Stimulated activated CD4-positive, alpha-beta T cell treated with anti-CD3 and anti-CD28 coated beads, Interleukin-2, amount 100 ng/mL, for 48 hours (primary cell): ENCODE results near the gene ARHGDIG.
"Not testable (repeated sequence)": the region's sequence is repeated elsewhere in the genome, so short reads cannot be mapped to it uniquely, and the experiment has no call there.

Source experiments
- DNase-seq, 2 donors: peaks; one replicate each; pipeline ENCODE4 v3.0.0-alpha.2; 2020

Gene ARHGDIG

GRCh38 chr16:280552-280951, at the start of gene ARHGDIG:
Gene ARHGDIG, plus strand, starts transcription at chr16:280591. Its CDS starts 90 bp downstream, at chr16:280681.
- no peak for DNase-seq

DNA sequence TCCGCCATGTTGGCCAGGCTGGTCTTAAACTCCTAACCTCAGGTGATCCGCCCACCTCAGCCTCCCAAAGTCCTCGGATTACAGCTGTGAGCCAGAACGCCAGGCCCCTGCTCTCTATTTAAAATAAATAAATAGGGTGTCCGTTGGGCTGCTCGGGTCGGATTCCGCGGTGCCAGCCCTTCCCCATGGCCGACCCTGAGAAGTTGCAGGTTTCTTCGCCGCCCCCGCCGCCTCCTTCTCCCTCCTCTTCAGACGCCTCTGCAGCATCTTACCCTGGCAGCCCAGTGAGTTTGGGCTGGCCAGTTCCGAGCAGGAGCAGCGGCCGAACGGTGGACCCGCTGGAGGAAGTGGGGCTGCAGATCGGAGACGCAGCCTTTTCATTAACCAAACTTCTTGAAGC, 49.4 kb upstream of the ARHGDIG start:
- DNase-seq: no peak

DNA sequence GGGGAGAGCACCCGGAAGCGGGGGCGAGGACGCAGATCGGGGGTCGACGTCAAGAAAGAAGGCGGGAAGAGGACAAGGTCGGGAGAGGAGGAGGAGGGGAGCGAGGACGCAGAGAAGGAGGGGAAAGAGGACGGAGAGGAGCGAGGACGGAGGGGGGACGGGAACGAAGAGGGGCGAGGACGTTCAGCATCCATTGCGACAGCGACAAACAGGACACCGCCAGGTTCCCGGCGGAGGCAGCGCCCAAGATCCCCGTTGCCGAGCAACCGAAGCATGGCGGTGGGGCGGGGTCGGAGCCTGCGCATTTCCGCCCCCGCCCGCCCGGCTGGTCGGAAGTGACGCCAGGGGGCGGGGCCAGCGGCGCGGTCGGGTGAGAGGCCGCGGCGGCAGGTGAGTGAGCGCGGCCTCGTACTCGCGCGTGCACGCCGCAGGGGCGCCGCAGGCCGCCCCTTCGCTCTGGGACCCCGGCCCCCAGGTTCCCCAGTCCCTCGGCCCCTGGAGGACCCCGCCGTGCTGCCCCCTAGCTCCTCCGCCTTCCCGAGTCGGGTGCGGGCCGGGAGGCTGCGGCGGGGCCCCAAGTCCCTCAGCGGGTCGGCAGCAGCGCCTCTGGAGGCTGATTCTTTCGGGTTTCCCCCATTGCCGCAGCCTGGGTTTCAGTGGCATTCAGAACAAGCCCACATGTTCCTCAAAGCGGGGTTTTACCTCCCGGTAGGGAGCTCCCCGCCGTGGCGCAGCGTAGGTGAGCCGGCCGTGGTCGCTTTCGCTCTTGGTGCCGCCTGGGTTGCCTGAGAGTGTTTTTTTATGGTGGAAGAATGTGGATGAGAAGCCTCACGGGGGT, 45.7 kb upstream of the ARHGDIG start, which contains the start of gene FAM234A:
Gene FAM234A, plus strand, starts transcription at position 354 of the 838 bp plus-strand sequence. CDS start 19,593 bp downstream, outside the sequence.
- DNase-seq: peak; percentile 95 to 96

- DNase-seq: no peak
Observed at GRCh38 chr16:239948-240277, 40.5 kb upstream of the ARHGDIG start.

DNA sequence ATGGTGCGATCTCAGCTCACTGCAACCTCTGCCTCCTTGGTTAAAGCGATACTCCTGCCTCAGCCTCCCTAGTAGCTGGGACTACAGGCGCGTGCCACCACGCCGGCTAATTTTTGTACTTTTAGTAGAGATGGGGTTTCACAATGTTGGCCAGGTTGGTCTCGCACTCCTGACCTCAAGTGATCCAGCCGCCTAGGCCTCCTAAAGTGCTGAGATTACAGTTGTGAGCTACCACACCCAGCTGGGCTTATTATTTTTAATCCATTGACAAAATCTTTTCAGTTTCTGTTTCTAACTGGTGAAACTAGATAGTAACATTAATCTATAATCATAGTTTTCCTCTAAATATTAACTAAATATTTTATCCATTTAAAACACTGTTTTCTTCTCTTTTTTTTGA, 39.8 kb upstream of the ARHGDIG start:
- DNase-seq: no peak

DNA sequence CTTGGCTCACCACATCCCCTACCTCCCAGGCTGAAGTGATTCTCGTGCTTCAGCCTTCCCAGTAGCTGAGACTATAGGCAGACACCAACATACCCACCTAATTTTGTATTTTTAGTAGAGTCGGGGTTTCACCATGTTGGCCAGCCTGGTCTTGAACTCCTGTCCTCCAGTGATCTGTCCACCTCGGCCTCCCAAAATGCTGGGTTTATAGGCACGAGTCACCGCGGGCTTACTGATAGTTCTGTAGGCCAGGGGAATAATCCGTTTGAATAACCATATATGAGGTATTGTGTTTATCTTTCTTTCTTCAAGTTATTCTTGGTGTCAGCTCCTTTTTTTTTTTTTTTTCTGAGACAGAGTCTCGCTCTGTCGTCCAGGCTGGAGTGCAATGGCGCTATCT, 38.1 kb upstream of the ARHGDIG start:
- no peak for DNase-seq

- DNase-seq: no peak
Observed at GRCh38 chr16:243348-243747, 37.0 kb upstream of the ARHGDIG start.

DNA sequence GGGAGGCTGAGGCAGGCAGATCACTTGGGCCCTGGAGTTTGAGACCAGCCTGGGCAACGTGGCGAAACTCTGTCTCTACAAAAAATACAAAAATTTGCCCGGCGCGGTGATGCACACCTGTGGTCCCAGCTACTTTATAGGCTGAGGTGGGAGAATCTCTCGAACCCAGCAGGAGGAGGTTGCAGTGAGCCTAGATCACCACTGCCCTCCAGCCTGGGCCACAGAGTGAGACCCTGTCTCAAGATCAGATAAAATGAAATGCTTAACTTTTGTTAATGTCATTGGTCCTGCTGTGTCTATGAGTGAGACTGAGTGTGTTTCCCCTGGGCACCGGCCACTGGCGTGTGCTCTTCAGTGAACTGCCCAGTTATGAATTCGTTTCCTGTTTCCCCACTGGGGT, 35.3 kb upstream of the ARHGDIG start:
- DNase-seq: no peak

DNA sequence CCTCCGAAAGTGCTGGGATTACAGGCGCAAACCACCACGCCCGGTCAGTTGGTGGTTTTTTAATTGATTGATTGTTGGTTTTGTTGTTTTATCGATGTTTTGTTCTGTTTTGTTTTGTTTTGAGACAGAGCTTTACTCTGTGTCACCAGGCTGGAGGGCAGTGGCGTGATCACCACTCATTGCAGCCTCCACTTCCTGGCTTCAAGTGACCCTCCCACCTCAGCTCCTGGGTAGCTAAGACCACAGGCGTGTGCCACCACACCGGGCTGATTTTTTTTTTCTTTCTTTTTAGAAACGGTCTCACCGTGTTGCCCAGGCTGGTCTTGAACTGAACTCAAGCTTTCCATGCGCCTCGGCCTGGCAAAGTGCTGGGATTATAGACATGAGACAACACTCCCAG, 33.4 kb upstream of the ARHGDIG start:
- no peak for DNase-seq

DNA sequence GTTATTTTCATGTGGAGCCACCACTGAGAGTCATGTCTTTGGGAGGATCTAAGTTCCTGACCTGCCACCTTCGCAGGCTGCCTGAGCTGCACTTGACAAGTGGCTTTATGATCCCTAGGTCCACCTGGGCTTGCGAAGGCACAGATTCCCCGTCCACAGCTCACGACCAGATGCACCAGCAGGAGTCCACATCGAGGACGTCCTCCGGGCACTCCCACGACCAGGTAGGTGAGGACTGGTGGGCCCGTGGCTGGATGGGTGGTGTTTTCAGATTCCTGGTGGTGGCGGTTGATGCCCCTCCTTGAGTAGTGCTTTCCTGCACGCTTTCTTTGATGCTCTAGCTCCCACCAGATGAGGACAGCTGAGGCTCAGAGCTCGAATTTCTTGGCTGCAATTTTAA, 31.0 kb upstream of the ARHGDIG start:
- no peak for DNase-seq

DNA sequence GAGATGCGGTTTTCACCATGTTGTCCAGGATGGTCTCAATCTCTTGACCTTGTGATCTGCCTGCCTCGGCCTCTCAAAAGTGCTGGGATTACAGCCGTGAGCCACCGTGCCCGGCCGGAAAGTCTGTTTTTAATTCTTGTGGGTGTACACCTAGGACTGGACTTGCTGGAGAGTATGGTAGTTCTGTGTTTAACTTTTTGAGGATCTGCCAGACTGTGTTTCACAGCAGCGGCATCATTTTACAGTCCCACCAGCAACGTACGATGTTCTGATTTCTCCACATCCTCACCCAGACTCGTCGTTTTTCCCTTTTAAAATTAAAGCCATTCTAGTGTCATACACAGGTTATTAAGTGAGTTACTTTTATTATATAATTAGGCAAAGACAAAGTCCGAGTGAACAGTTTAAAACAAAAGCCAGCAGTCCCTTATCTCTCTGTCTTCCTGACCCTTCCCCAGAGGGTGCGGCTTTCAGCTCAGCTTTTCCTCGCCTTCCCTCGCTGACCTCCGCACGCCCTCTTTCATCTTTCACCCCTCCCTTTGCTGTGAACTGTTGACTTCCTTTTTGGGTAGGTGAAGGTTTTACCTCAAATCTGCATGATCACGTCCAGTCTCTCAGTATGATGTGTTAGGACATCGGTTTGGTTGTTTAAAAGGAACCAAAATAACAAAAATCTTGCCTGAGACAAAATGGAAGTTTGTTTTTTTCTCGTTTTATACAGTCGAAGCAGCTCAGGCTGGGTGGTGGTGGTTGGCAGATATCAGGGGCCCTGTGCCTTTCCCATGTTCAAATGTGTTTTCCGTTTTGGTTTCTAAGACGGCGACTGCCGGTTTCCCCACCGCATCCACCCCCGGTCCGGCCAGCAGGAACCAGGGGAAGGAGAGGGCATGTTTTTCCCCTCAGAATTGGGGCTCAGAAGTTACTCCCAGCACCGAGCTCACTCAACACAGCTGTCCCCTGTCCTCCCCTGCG, 27.7 kb upstream of the ARHGDIG start:
- DNase-seq: peak in 1 of 2 donors; percentile 25

DNA sequence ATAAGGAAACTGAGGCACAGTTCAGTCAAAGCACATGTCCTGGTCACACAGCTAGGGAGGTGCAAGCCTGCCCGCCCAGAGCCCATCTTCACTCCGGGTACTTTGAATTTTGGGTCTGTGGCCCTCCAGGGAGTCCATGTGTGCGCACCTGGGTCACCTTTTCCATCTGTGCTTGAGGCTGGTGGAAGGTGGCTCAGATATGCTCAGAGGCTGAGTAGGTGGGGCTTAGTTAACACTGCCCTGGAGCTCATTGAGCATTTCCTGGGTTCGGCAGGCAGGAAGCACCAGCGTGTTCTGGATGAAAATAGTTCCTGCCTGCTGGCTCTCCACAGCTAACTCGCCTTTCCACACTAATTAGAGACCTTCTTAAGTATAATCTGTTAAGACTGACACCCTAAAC, 26.6 kb upstream of the ARHGDIG start:
- no peak for DNase-seq

DNA sequence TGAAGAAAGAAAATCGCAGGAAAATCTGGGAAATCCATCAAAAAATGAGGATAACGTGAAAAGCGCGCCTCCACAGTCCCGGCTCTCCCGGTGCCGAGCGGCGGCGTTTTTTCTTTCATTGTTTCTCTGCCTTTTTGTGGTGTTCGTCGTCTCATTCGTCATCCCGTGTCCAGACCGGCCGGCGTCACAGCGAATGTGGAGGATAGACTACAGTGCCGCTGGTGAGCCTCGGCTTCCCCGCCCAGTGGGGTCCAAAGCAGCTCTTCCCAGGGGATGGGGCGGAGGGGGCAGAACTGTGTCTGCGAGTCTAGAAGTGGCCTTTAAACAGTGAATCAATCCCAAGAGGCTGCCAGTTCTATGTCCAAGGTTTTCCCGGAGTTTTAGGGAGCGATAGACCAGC, 25.9 kb upstream of the ARHGDIG start:
- no peak for DNase-seq

DNA sequence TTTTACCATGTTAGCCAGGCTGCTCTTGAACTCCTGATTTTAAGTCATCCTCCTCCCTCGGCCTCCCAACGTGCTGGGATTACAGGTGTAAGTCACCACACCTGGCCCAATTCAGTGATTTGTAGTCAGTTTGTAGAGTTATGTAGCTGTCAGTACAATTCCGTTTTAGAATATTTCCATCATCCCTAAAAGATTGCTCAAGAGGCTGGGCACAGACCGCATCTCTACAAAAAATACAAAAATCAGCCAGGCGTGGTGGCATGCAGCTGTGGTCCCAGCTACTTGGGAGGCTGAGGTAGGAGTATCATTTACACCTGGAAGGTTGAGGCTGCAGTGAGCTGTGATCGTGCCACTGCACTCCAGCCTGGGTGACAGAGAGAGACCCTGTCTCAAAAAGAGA, 25.2 kb upstream of the ARHGDIG start:
- DNase-seq: no peak

- DNase-seq: not testable (repeated sequence)
Observed at GRCh38 chr16:258091-258490, 22.3 kb upstream of the ARHGDIG start.

- no peak for DNase-seq
Observed at GRCh38 chr16:259226-259625, 21.2 kb upstream of the ARHGDIG start.

DNA sequence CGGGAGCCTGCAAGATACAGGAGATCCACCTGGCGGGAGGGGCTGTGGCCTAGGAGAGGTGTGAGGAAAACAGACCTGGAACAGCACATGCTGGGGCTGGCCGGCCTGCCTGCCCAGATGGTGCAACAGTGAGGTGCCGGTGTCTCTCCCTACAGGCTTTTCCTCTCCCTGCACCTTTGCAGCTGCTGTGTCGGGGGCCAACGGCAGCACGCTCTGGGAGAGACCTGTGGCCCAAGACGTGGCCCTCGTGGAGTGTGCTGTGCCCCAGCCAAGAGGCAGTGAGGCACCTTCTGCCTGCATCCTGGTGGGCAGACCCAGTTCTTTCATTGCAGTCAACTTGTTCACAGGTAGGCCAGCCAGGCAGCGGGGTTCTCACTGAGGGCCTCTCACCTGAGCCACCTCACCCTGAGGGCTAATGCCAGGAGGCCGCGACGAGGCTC, 20.6 kb upstream of the ARHGDIG start:
- no peak for DNase-seq

- no peak for DNase-seq
Observed at GRCh38 chr16:260326-260725, 20.1 kb upstream of the ARHGDIG start.

DNA sequence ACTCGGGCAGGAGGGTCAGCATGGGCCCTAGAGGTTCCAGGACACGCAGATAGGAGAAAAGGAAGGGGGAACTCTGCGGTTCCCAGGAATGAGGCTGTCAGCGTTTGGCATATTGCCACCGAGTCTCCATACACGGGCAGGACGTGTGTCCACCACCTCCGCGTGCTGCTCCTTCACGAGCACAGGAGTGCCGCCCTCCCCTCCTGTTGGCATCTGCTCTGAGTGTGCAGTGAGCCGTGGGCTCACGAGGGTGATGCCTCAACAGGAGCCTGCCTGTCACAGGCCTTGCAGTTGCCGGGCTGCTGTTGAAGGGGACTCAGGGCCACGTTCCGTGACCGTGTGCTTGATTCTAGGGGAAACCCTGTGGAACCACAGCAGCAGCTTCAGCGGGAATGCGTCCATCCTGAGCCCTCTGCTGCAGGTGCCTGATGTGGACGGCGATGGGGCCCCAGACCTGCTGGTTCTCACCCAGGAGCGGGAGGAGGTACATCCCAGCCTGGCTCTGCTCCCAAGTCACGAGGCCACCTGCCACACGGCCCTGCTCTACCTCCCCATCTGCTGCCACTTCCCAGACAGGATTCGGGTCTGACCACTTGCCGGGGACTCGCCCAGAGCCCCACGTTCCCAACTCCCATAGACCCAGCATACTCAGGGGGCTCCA, 19.2 kb upstream of the ARHGDIG start:
- DNase-seq: no peak

DNA sequence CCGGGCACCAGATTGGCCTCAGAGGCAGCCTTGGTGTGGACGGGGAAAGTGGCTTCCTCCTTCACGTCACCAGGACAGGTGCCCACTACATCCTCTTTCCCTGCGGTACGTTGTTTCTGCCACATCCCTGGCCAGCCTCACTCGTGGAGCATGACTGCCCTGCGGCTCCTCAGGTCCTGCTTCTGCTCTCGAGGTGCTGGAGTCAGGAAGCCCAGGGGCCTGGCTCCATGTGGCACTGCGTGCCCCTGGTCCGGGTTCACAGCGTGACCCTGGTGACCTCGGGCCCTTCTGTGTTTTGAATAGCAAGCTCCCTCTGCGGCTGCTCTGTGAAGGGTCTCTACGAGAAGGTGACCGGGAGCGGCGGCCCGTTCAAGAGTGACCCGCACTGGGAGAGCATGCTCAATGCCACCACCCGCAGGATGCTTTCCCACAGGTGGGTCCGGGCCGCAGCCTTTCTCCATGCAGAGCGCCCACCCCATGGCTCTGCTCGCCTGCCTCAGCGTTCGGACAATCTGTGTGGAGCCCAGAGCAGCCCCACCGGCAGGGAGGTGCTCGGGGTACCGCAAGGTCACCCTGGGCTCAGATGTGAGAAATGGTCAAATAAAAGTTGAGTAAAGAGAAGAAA, 18.2 kb upstream of the ARHGDIG start:
- DNase-seq: no peak

DNA sequence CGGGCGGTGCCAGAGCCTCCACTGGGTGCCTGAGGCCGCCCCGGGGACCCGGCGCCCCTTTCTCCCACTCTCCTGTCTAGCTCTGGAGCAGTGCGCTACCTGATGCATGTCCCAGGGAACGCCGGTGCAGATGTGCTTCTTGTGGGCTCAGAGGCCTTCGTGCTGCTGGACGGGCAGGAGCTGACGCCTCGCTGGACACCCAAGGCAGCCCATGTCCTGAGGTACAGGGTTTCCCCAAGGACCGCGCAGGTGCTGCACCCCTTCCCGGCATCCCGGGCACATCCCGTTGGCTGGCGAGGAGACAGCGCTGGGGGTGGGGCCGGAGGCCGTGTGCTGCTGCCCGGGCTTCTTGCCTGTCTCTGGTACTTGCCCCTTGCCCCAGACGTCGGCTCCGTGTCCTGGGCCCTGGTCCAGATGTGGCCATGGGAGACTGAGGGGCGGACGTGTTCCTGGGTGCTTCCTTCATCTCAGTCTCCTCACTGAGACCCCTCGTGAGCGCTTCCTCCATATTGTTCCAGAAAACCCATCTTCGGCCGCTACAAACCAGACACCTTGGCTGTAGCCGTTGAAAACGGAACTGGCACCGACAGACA, 17.1 kb upstream of the ARHGDIG start:
- DNase-seq: no peak

- no peak for DNase-seq
Observed at GRCh38 chr16:263944-264343, 16.4 kb upstream of the ARHGDIG start.
